SH-SY5Y (cell line): ENCODE measurements around the gene TM7SF2.

Experiments
- GATA2 ChIP-seq: IDR thresholded peaks from 2 replicates; pipeline ENCODE4 v1.6.1; 2011; ENCODE audit warnings: mild to moderate bottlenecking, low read depth, low read length
- GATA3 ChIP-seq: IDR thresholded peaks from 2 replicates; pipeline ENCODE4 v1.6.1; 2011; ENCODE audit warnings: low read depth, mild to moderate bottlenecking, low read length, moderate library complexity

Gene TM7SF2

GRCh38 chr11:65127473-65128181 lies 16.0 kb downstream of the TM7SF2 start:
- TF ChIP-seq GATA2: no peak
- no peak for TF ChIP-seq GATA3

GRCh38 chr11:65128182-65129145 lies 16.8 kb downstream of the TM7SF2 start:
- TF ChIP-seq GATA3: no peak
- TF ChIP-seq GATA2: no peak

- TF ChIP-seq GATA3 (no peak), GATA2 (no peak)
These were observed 18.2 kb downstream of the TM7SF2 start for GRCh38 chr11:65129649-65130441.

- no peak for TF ChIP-seq GATA3
These were observed 19.2 kb downstream of the TM7SF2 start for GRCh38 chr11:65130631-65131416.

GRCh38 chr11:65131417-65131776 lies 19.7 kb downstream of the TM7SF2 start:
- TF ChIP-seq GATA2 (no peak), GATA3 (no peak)

- TF ChIP-seq GATA2: no peak
These were observed 20.2 kb downstream of the TM7SF2 start for GRCh38 chr11:65131895-65132237.

- TF ChIP-seq GATA3 (no peak), GATA2 (no peak)
These were observed 20.7 kb downstream of the TM7SF2 start for GRCh38 chr11:65132238-65132987.

- TF ChIP-seq GATA3: no peak
- TF ChIP-seq GATA2: no peak
These were observed 21.5 kb downstream of the TM7SF2 start for GRCh38 chr11:65132988-65133700.

- no peak for TF ChIP-seq GATA2
- no peak for TF ChIP-seq GATA3
These were observed 22.1 kb downstream of the TM7SF2 start for GRCh38 chr11:65133724-65134123.

GRCh38 chr11:65134240-65134951 lies 22.7 kb downstream of the TM7SF2 start, which contains the start of gene SYVN1:
SYVN1 (minus strand) TSS chr11:65134519; CDS start chr11:65133601, 918 bp downstream.
- TF ChIP-seq GATA2 (no peak), GATA3 (no peak)

- TF ChIP-seq GATA2: 0 out of 2 replicates have a peak, but pooled peaks have one; percentile 4
- TF ChIP-seq GATA3: no peak
These were observed 23.4 kb downstream of the TM7SF2 start for GRCh38 chr11:65134952-65135632.

GRCh38 chr11:65135633-65136145 lies 24.0 kb downstream of the TM7SF2 start:
- TF ChIP-seq GATA2: no peak
- no peak for TF ChIP-seq GATA3
